Progenitor cell of endocrine pancreas (in vitro differentiated cells): ENCODE measurements around the gene COL4A1. TPM values are rescaled to one million over a fixed set of nuclear protein-coding genes. Genes with fewer than 3 reads are reported as not detected.

Experiments used
- DNase-seq: peaks from one replicate; pipeline ENCODE4 v3.0.0; 2021; ENCODE audit warnings: low spot score; ENCODE audit not compliant: unreplicated experiment
- H3K27ac Mint-ChIP-seq: 2 replicates; pipeline ENCODE4 v1.8.0; 2021; ENCODE audit warnings: mild to moderate bottlenecking, moderate library complexity, mixed read lengths
- H3K27me3 Mint-ChIP-seq: 2 replicates; pipeline ENCODE4 v1.8.0; 2021; ENCODE audit warnings: mixed read lengths
- H3K36me3 Mint-ChIP-seq: 2 replicates; pipeline ENCODE4 v1.8.0; 2022; ENCODE audit warnings: mixed read lengths; ENCODE audit not compliant: insufficient read depth
- H3K4me1 Mint-ChIP-seq: 2 replicates; pipeline ENCODE4 v1.8.0; 2021; ENCODE audit warnings: low read depth, mixed read lengths
- H3K4me3 Mint-ChIP-seq: 2 replicates; pipeline ENCODE4 v1.8.0; 2021; ENCODE audit warnings: low read depth, mild to moderate bottlenecking, moderate library complexity, mixed read lengths
- H3K9me3 Mint-ChIP-seq: 2 replicates; pipeline ENCODE4 v1.8.0; 2021; ENCODE audit warnings: low read depth, mixed read lengths
- CTCF ChIP-seq: fragments of 200-600 bp; sonication (generic); IDR thresholded peaks from one replicate; pipeline ENCODE4 v1.5.0; 2021; ENCODE audit warnings: antibody characterized with exemption, mild to moderate bottlenecking; ENCODE audit not compliant: unreplicated experiment
- total RNA-seq: library from RNA; stranded (reverse); gene quantifications from 2 replicates; pipeline ENCODE4 v1.2.1, GENCODE V29; 2021

The COL4A1 gene
- total RNA-seq, 1 donor from 2014 or later = 81.3 TPM

- H3K4me1 Mint-ChIP-seq = peaks cover 5% of the 10 kb centered on the region
- H3K36me3 Mint-ChIP-seq = peaks cover 3% of the 10 kb centered on the region
- H3K9me3 Mint-ChIP-seq = peaks cover 6% of the 10 kb centered on the region
- no peak overlapping the region for H3K27ac Mint-ChIP-seq
- H3K4me3 Mint-ChIP-seq = no peak overlapping the region
- no peak for DNase-seq
- H3K27me3 Mint-ChIP-seq = peaks cover 21% of the 10 kb centered on the region
- no peak for TF ChIP-seq CTCF
Observed at GRCh38 chr13:110231348-110232047, 75.5 kb downstream of the COL4A1 start.

GRCh38 chr13:110230661-110231347 lies 76.2 kb downstream of the COL4A1 start:
- no peak for TF ChIP-seq CTCF
- Mint-ChIP-seq H3K36me3 (peaks cover 3% of the 10 kb centered on the region), H3K4me1 (peaks cover 12% of the 10 kb centered on the region), H3K4me3 (no peak overlapping the region), H3K27ac (no peak overlapping the region), H3K27me3 (peaks cover 21% of the 10 kb centered on the region), H3K9me3 (peaks cover 6% of the 10 kb centered on the region)
- no peak for DNase-seq

GRCh38 chr13:110229905-110230563 lies 76.9 kb downstream of the COL4A1 start:
- DNase-seq = no peak
- Mint-ChIP-seq H3K9me3 (peaks cover 6% of the 10 kb centered on the region), H3K4me3 (no peak overlapping the region), H3K4me1 (peaks cover 14% of the 10 kb centered on the region), H3K36me3 (peaks cover 3% of the 10 kb centered on the region), H3K27me3 (peaks cover 21% of the 10 kb centered on the region), H3K27ac (peak overlapping the region; percentile 22)
- TF ChIP-seq CTCF = no peak

- Mint-ChIP-seq H3K27me3 (peaks cover 21% of the 10 kb centered on the region), H3K36me3 (peaks cover 3% of the 10 kb centered on the region), H3K27ac (no peak overlapping the region), H3K4me3 (no peak overlapping the region), H3K4me1 (peaks cover 14% of the 10 kb centered on the region), H3K9me3 (peaks cover 6% of the 10 kb centered on the region)
- no peak for DNase-seq
- TF ChIP-seq CTCF = no peak
Observed at GRCh38 chr13:110228936-110229904, 77.7 kb downstream of the COL4A1 start.
